ENCODE measurements around the gene QSOX2.

The QSOX2 gene

DNA sequence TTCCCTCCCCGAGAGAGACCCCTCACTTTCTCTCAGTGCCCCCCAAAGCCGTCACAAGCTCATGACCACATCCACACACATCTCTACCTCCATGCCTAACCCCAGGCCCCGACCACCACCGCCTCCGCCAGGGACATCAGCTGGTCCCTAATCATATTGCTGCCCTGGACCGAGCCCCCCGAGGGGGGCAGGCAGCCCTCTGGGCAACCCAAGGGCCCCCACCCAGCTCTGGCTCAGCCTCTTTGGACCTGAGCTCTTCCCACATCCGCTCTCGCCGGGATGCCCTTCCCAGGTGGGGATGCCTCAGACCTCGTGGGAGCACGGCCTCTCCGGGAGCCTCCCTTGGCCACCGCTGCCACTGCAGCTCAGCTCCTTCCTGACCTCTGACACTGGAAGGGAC is 59.2 kb downstream of the QSOX2 start:
- Histone ChIP-seq H3K4me1 (no peaks in the 10 kb centered on the region), H3K4me3 (no peak overlapping the region), H3K27me3 (peaks cover 0 to 81% of the 10 kb centered on the region in 2 donors), H3K36me3 (no peaks in the 10 kb centered on the region), H3K9me3 (no peaks in the 10 kb centered on the region), H3K27ac (no peak overlapping the region)
- no peak for DNase-seq
- TF ChIP-seq, protein P1, sequence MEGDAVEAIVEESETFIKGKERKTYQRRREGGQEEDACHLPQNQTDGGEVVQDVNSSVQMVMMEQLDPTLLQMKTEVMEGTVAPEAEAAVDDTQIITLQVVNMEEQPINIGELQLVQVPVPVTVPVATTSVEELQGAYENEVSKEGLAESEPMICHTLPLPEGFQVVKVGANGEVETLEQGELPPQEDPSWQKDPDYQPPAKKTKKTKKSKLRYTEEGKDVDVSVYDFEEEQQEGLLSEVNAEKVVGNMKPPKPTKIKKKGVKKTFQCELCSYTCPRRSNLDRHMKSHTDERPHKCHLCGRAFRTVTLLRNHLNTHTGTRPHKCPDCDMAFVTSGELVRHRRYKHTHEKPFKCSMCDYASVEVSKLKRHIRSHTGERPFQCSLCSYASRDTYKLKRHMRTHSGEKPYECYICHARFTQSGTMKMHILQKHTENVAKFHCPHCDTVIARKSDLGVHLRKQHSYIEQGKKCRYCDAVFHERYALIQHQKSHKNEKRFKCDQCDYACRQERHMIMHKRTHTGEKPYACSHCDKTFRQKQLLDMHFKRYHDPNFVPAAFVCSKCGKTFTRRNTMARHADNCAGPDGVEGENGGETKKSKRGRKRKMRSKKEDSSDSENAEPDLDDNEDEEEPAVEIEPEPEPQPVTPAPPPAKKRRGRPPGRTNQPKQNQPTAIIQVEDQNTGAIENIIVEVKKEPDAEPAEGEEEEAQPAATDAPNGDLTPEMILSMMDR (IDR thresholded peaks at IDR 0.05) = no peak
- intact Hi-C loops (cut with DNase I; ENCODE audit: low total_unique reads) = no loop called here

DNA sequence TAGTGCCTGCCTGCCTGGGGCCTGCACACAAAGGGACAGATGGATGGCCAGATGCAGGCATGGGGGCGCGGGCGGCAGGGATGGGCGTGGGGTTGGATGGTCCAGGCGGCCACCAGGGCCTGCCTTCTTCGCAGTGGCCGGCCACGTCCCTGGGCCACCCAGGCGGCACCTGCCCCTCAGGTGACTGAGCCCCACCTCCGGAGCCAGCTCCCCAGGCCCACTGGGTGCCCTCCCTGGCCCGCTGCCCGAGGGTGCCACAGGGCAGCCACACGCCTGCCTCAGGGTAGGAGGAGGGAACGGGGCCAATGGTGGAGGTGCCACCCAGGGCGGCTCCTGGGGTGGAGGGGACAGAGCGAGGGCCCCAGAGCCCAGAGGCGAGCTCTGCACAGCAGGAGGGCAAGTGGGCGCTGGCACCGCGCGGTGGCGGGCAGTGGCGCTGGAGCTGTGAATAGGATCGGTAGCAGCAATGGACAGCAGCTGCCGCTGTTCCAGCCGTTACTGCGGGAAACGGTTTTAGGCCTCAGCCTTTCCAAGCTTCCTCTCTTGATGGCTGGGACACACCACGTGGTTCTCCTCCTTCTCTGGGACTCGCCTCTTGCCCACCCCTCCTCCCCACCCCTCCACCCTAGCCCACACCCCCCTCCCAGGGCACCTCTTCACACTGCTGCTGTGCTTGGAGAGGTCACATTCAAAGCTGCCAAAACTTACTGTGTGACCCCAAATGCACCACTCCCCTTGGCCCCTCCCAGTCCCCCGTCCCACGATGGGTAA is 59.8 kb downstream of the QSOX2 start:
- intact Hi-C loops (cut with DNase I; ENCODE audit: low total_unique reads) = no loop called here
- H3K4me3 ChIP-seq = no peak overlapping the region
- H3K4me1 ChIP-seq = no peaks in the 10 kb centered on the region
- no peaks in the 10 kb centered on the region for H3K9me3 ChIP-seq
- peaks cover 0 to 75% of the 10 kb centered on the region in 2 donors for H3K27me3 ChIP-seq
- TF ChIP-seq, protein P1 (IDR thresholded peaks at IDR 0.05) = no peak
- H3K27ac ChIP-seq = no peak overlapping the region
- DNase-seq = no peak
- no peaks in the 10 kb centered on the region for H3K36me3 ChIP-seq

DNA sequence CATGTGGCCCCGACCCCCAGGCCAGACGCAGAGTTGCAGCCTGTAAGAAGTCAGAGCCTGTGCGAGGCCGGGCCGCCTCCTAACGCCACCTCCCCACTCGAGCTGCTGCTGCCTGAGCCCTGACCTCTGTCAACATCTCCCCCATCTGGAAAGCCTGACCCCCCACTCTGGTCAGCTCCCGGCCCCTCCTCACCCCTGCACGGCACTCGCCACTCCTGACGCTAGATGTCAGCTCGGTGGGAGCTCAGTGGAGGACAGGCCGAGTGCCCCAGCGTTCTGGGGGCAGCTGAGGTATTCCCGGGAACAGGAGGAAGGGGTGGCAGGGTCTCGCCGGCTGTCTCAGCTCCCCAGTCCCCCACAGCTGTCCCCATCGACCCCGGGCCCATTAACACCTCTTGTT is 60.5 kb downstream of the QSOX2 start:
- TF ChIP-seq, protein P1 (IDR thresholded peaks at IDR 0.05) = no peak
- intact Hi-C loops (cut with DNase I; ENCODE audit: low total_unique reads) = no loop called here
- no peak for DNase-seq
- Histone ChIP-seq H3K27ac (no peak overlapping the region), H3K36me3 (no peaks in the 10 kb centered on the region), H3K27me3 (peaks cover 0 to 73% of the 10 kb centered on the region in 2 donors), H3K9me3 (no peaks in the 10 kb centered on the region), H3K4me3 (no peak overlapping the region), H3K4me1 (no peaks in the 10 kb centered on the region)

DNA sequence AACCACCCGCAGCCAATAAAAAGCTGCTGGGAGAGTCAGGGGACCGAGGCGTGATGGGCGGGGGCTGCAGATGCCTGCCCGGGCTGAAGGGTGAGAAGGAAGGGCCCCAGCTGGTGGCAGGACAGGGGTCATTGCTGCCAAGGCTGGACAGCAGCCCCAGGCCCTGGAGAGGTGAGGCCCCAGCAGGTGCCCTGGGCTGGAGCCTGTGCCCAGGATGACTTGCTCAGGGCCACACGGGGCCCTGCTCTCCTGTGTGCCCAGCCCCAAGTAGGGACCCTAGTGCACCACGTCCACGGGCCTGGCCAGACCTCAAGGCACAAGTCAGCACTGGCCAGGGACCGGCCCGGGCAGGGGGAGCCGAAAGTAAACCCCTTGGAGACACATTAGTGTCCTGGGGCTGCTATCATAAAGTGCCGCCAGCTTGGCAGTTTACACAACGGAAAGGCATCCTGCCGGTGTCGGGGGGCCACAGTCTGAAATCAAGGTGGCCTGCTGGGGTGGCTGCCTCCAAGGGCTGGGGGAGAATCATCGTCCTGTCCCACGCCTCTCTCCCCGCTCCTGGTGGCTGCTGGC is 62.7 kb downstream of the QSOX2 start:
- H3K27me3 ChIP-seq = peaks cover 0 to 74% of the 10 kb centered on the region in 2 donors
- TF ChIP-seq, protein P1 (IDR thresholded peaks at IDR 0.05) = no peak
- intact Hi-C loops (cut with DNase I; ENCODE audit: low total_unique reads) = no loop called here
- H3K4me3 ChIP-seq = no peak overlapping the region
- H3K36me3 ChIP-seq = no peaks in the 10 kb centered on the region
- H3K9me3 ChIP-seq = no peaks in the 10 kb centered on the region
- no peak overlapping the region for H3K27ac ChIP-seq
- DNase-seq = no peak
- H3K4me1 ChIP-seq = no peaks in the 10 kb centered on the region

DNA sequence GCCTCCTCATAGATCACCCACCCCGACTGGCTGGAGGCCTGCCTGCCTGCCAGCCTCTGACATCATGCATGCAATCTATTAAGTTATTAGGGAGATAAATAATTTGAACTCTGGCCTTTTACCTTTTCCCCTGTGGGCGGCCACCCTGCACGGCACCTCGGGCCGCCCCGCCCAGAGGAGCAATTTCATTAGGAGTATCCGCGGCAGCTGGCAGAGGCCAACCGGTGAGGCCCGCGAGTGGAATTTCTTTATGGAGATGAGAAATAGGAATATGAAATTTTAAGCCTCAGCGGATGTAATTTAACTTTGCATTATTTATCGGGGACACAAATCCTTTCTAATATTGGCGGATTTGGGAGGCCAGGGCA is 63.2 kb downstream of the QSOX2 start:
- no peaks in the 10 kb centered on the region for H3K4me1 ChIP-seq
- TF ChIP-seq, protein P1 (IDR thresholded peaks at IDR 0.05) = no peak
- H3K4me3 ChIP-seq = no peak overlapping the region
- peaks cover 0 to 73% of the 10 kb centered on the region in 2 donors for H3K27me3 ChIP-seq
- no peaks in the 10 kb centered on the region for H3K9me3 ChIP-seq
- DNase-seq = no peak
- no peaks in the 10 kb centered on the region for H3K36me3 ChIP-seq
- H3K27ac ChIP-seq = no peak overlapping the region
- intact Hi-C loops (cut with DNase I; ENCODE audit: low total_unique reads) = no loop called here

Measured in tibial artery (tissue), 4 donors.